Activated naive CD8-positive, alpha-beta T cell treated with anti-CD3 and anti-CD28 coated beads, Interleukin-2, amount 50 U/mL, for 16 hours (primary cell): ENCODE results near the gene PTGR2.
"Not testable (repeated sequence)": the region's sequence is repeated elsewhere in the genome, so short reads cannot be mapped to it uniquely, and the experiment has no call there.

Source experiments
- DNase-seq: peaks from one replicate; pipeline ENCODE4 v3.0.0-alpha.2; 2020; ENCODE audit warnings: low read depth, low spot score

The PTGR2 gene

GRCh38 chr14:73886449-73887317, 35.1 kb downstream of the PTGR2 start, which contains the start of gene ZNF410:
Gene ZNF410, plus strand, starts transcription at chr14:73886859. Its CDS starts 5,317 bp downstream, at chr14:73892176.
- peak; percentile 82 for DNase-seq

GRCh38 chr14:73887318-73887616, 35.6 kb downstream of the PTGR2 start:
- DNase-seq = no peak

- DNase-seq = no peak
Observed at GRCh38 chr14:73887694-73888459, 36.2 kb downstream of the PTGR2 start.

GRCh38 chr14:73888460-73888725, 36.8 kb downstream of the PTGR2 start:
- DNase-seq = no peak

GRCh38 chr14:73888971-73889370, 37.3 kb downstream of the PTGR2 start:
- no peak for DNase-seq

GRCh38 chr14:73889376-73889775, 37.7 kb downstream of the PTGR2 start:
- no peak for DNase-seq

GRCh38 chr14:73894180-73894687, 42.6 kb downstream of the PTGR2 start:
- not testable (repeated sequence) for DNase-seq

- DNase-seq = no peak
Observed at GRCh38 chr14:73895939-73896338, 44.3 kb downstream of the PTGR2 start.

GRCh38 chr14:73896521-73896920, 44.9 kb downstream of the PTGR2 start:
- no peak for DNase-seq

GRCh38 chr14:73903028-73903427, 51.4 kb downstream of the PTGR2 start:
- DNase-seq = no peak

- no peak for DNase-seq
Observed at GRCh38 chr14:73909681-73910080, 58.0 kb downstream of the PTGR2 start.

GRCh38 chr14:73913256-73913655, 61.6 kb downstream of the PTGR2 start:
- DNase-seq = no peak

- DNase-seq = no peak
Observed at GRCh38 chr14:73916324-73916723, 64.7 kb downstream of the PTGR2 start.

GRCh38 chr14:73919457-73919856, 67.8 kb downstream of the PTGR2 start:
- not testable (repeated sequence) for DNase-seq

GRCh38 chr14:73924337-73924736, 72.7 kb downstream of the PTGR2 start:
- DNase-seq = no peak
